Prostate gland (tissue), 2 donors: Measurements from ENCODE around the gene SUDS3. TPM values are rescaled to one million over a fixed set of nuclear protein-coding genes. Genes with fewer than 3 reads are reported as not detected.
A peak's percentile ranks its signal among the peaks of the same experiment; 100 is the strongest.

ENCODE experiments used
- DNase-seq: peaks from one replicate; pipeline ENCODE4 v3.0.0-alpha.2; 2019; ENCODE audit warnings: low spot score
- H3K27ac ChIP-seq, 2 donors: fragments of 200-600 bp; sonication (generic); 2 replicates each; pipeline ENCODE4 v1.5.1; 2017 to 2019
- H3K27me3 ChIP-seq: fragments of 200-600 bp; sonication (generic); replicated peaks from 2 replicates; pipeline ENCODE4 v1.5.1; 2019; ENCODE audit not compliant: insufficient read depth
- H3K36me3 ChIP-seq, 2 donors: fragments of 200-600 bp; sonication (generic); 1 replicate in 1 of 2; 2 replicates in 1 of 2; pipeline versions ENCODE4 v1.5.1 to v1.8.1; 2017 to 2019
- H3K4me1 ChIP-seq: fragments of 200-600 bp; sonication (generic); replicated peaks from 2 replicates; pipeline ENCODE4 v1.5.1; 2019
- H3K4me3 ChIP-seq, 2 donors: fragments of 200-600 bp; sonication (generic); 2 replicates each; pipeline ENCODE4 v1.5.1; 2017 to 2019
- H3K9me3 ChIP-seq: fragments of 200-600 bp; sonication (generic); 2 replicates; pipeline ENCODE4 v1.5.1; 2017
- POLR2A ChIP-seq: fragments of 450-650 bp; IDR thresholded peaks from one replicate; pipeline ENCODE4 v1.6.1; 2016; ENCODE audit warnings: antibody characterized with exemption, mild to moderate bottlenecking
- POLR2AphosphoS5 ChIP-seq: sonication (generic); formaldehyde crosslinking; IDR thresholded peaks from one replicate; pipeline ENCODE4 v1.6.1; 2017; ENCODE audit warnings: antibody characterized with exemption
- WGBS: methylation state at CpG from one replicate; pipeline ENCODE4 v1.1.5; 2018; 5-methylcytosine and 5-hydroxymethylcytosine counted together
- intact Hi-C: fragments of 100-400 bp; cut with DNase I; formaldehyde crosslinking; loops from one replicate; pipeline ENCODE4 v1.14.2; 2022
- total RNA-seq, 2 donors: library from RNA; depleted of rRNA; stranded (reverse); fragments of >200 nt; gene quantifications; one replicate each; pipeline ENCODE4 v1.1.0, GENCODE V29; 2016
- TF ChIP-seq, protein P1 (sequence below), 4 experiments: fragments of 200-600 bp in 2 of 4; fragments of 450-650 bp in 2 of 4; sonication (generic) in 2 of 4; IDR thresholded peaks; 1 replicate in 3 of 4; 2 replicates in 1 of 4; pipeline ENCODE4 v1.5.1; 2016 to 2019; ENCODE audit warnings: antibody characterized with exemption in 4 of 4, mild to moderate bottlenecking in 2 of 4, moderate library complexity in 2 of 4

SUDS3 gene
- total RNA-seq, 2 donors from 2014 or later, result 62.0 to 82.6 TPM

DNA sequence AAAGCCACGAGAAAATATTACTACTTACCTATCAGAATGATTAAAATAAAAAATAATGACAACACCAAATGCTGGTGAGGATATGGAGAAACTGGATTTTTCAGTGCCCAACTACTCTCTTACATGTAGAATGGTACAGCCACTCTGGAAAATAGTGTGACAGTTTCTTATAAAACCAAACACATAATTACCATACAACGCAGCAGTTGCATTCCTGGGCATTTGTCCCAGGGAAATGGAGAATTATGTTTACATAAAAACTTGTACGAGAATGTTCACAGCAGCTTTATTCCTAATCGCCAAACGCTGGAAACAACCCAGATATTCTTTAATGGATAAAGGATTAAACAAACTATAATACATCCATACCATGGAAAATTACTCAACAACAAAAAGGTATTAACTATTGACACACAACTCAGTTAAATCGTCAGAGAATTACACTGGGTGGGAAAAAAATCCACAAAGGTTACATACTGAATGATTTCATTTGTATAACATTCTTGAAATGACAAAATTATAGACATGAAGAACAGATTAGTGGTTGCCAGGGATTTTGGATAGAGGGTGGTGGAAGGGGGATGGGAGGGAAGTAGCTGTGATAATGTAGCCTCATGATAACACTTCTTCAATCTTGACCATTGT lies 39.0 kb upstream of the SUDS3 start:
- H3K27ac ChIP-seq, result peak overlapping the region in 1 of 2 donors; percentile 36
- H3K9me3 ChIP-seq, result no peaks in the 10 kb centered on the region
- TF ChIP-seq POLR2AphosphoS5, result peak; percentile 15
- TF ChIP-seq, protein P1, sequence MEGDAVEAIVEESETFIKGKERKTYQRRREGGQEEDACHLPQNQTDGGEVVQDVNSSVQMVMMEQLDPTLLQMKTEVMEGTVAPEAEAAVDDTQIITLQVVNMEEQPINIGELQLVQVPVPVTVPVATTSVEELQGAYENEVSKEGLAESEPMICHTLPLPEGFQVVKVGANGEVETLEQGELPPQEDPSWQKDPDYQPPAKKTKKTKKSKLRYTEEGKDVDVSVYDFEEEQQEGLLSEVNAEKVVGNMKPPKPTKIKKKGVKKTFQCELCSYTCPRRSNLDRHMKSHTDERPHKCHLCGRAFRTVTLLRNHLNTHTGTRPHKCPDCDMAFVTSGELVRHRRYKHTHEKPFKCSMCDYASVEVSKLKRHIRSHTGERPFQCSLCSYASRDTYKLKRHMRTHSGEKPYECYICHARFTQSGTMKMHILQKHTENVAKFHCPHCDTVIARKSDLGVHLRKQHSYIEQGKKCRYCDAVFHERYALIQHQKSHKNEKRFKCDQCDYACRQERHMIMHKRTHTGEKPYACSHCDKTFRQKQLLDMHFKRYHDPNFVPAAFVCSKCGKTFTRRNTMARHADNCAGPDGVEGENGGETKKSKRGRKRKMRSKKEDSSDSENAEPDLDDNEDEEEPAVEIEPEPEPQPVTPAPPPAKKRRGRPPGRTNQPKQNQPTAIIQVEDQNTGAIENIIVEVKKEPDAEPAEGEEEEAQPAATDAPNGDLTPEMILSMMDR (IDR thresholded peaks at IDR 0.05), result no peak
- peak; percentile 23 for DNase-seq
- no peaks in the 10 kb centered on the region for H3K4me1 ChIP-seq
- no peak overlapping the region for H3K4me3 ChIP-seq
- intact Hi-C loops, result no loop called here
- WGBS, result 33% methylated on average over 6 of the region's 6 CpGs
- H3K36me3 ChIP-seq, result no peaks in the 10 kb centered on the region
- H3K27me3 ChIP-seq, result no peaks in the 10 kb centered on the region

DNA sequence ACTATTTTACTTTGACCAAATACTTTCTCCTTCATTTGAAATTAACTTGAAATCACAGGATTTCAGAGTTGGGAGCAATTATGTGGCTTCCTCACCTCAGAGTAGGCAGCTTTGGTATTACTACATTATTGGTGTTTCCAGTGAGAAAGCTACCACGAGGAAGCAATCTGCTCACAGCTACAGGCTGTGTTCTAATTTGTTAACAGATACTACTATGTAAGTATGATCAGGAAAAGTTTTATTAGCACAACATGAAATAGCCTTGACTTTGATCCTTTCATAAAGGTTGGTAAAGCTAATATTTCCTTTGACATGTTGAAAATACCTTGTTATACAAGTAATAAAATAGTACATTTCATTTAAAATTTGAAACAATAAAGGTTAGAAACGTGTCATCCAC lies 34.3 kb upstream of the SUDS3 start:
- TF ChIP-seq POLR2AphosphoS5 (peak; percentile 76), POLR2A (no peak)
- Histone ChIP-seq H3K36me3 (no peaks in the 10 kb centered on the region), H3K4me3 (no peak overlapping the region), H3K27ac (no peak overlapping the region), H3K9me3 (no peaks in the 10 kb centered on the region), H3K4me1 (no peaks in the 10 kb centered on the region), H3K27me3 (no peaks in the 10 kb centered on the region)
- DNase-seq, result peak; percentile 26
- intact Hi-C loops, result no loop called here
- WGBS, result 21% methylated on average over 2 of the region's 2 CpGs

DNA sequence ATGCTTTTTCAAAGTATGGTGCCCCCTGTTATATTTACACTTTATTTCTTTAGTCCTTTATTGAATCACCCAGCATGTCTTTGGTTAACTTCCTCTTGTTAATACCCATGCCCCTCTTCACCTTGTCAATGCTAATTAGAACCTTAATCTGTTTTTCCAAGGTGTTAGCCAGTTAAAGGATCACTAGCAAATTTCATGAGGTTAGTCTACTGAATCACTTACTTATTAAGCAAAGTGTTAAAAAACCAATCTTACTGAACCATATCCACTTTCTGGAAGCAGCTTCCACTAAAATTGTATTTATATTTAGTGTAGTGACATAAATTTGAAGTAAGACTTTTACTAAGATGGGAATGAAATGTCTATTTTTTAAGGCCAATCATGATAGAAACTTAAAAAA lies 31.5 kb upstream of the SUDS3 start:
- DNase-seq, result no peak
- Histone ChIP-seq H3K27ac (no peak overlapping the region), H3K27me3 (no peaks in the 10 kb centered on the region), H3K36me3 (no peaks in the 10 kb centered on the region), H3K9me3 (no peaks in the 10 kb centered on the region), H3K4me3 (no peak overlapping the region), H3K4me1 (no peaks in the 10 kb centered on the region)
- no peak for TF ChIP-seq POLR2AphosphoS5
- TF ChIP-seq POLR2A, result no peak
- TF ChIP-seq, protein P1 (IDR thresholded peaks at IDR 0.05), result no peak
- intact Hi-C loops, result no loop called here

DNA sequence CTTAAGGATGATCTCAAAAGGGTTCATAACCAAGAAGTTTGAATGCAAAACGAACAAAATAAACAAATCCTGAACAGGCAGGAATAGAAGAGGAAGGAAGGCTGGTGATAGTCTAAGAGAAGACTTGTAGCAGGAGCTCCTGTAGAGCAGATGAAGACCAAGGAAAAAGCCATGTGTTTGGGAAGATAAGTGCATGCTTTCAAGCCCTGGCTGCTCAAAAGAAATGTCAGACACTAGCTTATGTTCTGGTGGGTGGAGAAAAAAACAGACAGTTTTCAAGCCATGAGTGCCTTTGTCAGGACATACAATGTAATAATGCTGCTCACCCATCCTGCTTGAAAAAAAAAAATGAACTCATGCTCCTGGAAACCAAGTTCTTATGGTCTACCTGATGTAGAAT lies 31.0 kb upstream of the SUDS3 start:
- H3K9me3 ChIP-seq, result no peaks in the 10 kb centered on the region
- DNase-seq, result no peak
- no peaks in the 10 kb centered on the region for H3K36me3 ChIP-seq
- no peak overlapping the region for H3K27ac ChIP-seq
- no peak overlapping the region for H3K4me3 ChIP-seq
- H3K27me3 ChIP-seq, result no peaks in the 10 kb centered on the region
- WGBS, result 56% methylated on average over 1 of the region's 1 CpG
- TF ChIP-seq POLR2AphosphoS5, result no peak
- no peak for TF ChIP-seq POLR2A
- TF ChIP-seq, protein P1 (IDR thresholded peaks at IDR 0.05), result no peak
- H3K4me1 ChIP-seq, result no peaks in the 10 kb centered on the region
- intact Hi-C loops, result no loop called here

DNA sequence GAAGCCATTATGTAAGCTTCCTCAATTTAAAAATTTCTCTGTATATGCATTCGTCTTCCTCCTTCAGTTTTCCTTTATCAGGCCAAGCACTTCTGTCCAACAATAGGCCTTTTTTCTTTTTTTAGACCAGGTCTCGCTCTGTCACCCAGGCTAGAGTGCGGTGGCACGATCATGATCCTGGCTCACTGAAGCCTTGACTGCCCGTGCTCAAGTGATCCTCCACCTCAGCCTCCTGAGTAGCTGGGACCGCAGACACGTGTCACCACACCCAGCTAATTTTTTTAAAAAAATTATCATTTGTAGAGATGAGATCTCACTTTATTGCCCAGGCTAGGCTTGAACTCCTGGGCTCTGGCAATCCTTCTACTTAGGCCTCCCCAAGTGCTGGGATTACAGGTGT lies 29.5 kb upstream of the SUDS3 start:
- H3K36me3 ChIP-seq, result no peaks in the 10 kb centered on the region
- no peaks in the 10 kb centered on the region for H3K4me1 ChIP-seq
- intact Hi-C loops, result no loop called here
- no peaks in the 10 kb centered on the region for H3K9me3 ChIP-seq
- H3K27me3 ChIP-seq, result no peaks in the 10 kb centered on the region
- H3K4me3 ChIP-seq, result no peak overlapping the region
- 83% methylated on average over 7 of the region's 7 CpGs for WGBS
- no peak for DNase-seq
- TF ChIP-seq POLR2A (no peak), POLR2AphosphoS5 (no peak)
- TF ChIP-seq, protein P1 (IDR thresholded peaks at IDR 0.05), result no peak
- no peak overlapping the region for H3K27ac ChIP-seq
